C4-2B (cell line): ENCODE data around the gene PRSS22.

Experiments used
- H3K27ac ChIP-seq: fragments of 450-650 bp; 2 replicates; pipeline ENCODE4 v1.5.1; 2017
- CTCF ChIP-seq: fragments of 450-650 bp; conservative IDR thresholded peaks from 2 replicates; pipeline ENCODE4 v1.5.1; 2017; ENCODE audit warnings: mild to moderate bottlenecking
- ZFX ChIP-seq: fragments of 450-650 bp; IDR thresholded peaks from 2 replicates; pipeline ENCODE4 v1.6.1; 2017

Gene PRSS22

GRCh38 chr16:2826591-2827373 lies 31.2 kb downstream of the PRSS22 start:
- 0 out of 2 replicates have a peak overlapping the region, but pooled peaks have one; percentile 3 for H3K27ac ChIP-seq

GRCh38 chr16:2825906-2826305 lies 32.1 kb downstream of the PRSS22 start:
- no peak overlapping the region for H3K27ac ChIP-seq
- TF ChIP-seq ZFX (no peak), CTCF (no peak)

More at GRCh38 chr16:2826591-2827373, 31.2 kb downstream of the PRSS22 start:
- TF ChIP-seq ZFX (no peak), CTCF (no peak)

GRCh38 chr16:2825049-2825742 lies 32.8 kb downstream of the PRSS22 start:
- H3K27ac ChIP-seq = no peak overlapping the region
- no peak for TF ChIP-seq ZFX
- no peak for TF ChIP-seq CTCF

GRCh38 chr16:2824626-2825025 lies 33.3 kb downstream of the PRSS22 start:
- no peak overlapping the region for H3K27ac ChIP-seq
- TF ChIP-seq ZFX (no peak), CTCF (no peak)

- TF ChIP-seq ZFX (no peak), CTCF (no peak)
- H3K27ac ChIP-seq = no peak overlapping the region
Measured at GRCh38 chr16:2822496-2822895, 35.5 kb downstream of the PRSS22 start.

- no peak overlapping the region for H3K27ac ChIP-seq
- no peak for TF ChIP-seq CTCF
- TF ChIP-seq ZFX = no peak
Measured at GRCh38 chr16:2822158-2822495, 35.8 kb downstream of the PRSS22 start.

GRCh38 chr16:2821487-2822157 lies 36.3 kb downstream of the PRSS22 start:
- H3K27ac ChIP-seq = no peak overlapping the region
- TF ChIP-seq CTCF (no peak), ZFX (no peak)
